ENCODE measurements around the gene MAPK4.

Gene MAPK4

DNA sequence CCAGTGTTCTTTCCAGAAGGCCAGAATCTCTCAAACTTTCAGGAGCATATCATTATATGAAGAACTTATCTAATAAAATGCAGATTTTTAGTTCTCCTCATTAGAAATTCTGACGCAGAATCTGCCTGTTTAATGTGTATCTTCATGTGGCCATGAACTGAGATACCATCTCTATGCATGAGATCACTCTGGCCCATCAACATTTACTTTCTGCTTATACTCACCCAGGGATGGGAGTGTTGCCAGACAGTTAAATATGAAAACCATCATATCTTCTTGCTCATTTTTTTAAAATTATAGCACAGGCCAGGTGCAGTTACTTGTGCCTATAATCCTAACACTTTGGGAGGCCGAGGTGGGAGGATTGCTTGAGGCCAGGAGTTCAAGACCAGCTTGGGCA lies 60.4 kb downstream of the MAPK4 start:
- H3K4me3 ChIP-seq (ENCODE audit: low read depth, low read length) = no peak overlapping the region
- DNase-seq (ENCODE audit: low read depth) = no peak

DNA sequence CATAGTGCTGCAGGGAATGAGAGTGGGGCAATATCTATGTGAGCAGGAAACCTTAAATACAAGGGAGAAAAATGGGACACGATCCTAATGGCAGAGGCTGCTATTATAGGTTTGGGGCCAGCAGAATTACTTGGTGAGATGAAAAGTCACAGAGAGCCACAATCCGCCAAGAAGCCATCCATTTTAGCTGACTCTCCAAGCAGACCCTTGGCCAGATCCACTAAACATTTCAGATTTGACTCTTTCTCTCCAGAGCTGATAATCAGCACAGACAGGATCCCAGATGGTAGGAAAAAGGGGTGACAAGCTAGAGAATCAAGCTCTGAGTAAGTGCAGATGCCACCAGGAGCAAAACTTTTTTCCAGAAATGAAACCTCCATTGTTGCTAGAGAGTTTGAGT lies 61.5 kb downstream of the MAPK4 start:
- no peak for DNase-seq (ENCODE audit: low read depth)

DNA sequence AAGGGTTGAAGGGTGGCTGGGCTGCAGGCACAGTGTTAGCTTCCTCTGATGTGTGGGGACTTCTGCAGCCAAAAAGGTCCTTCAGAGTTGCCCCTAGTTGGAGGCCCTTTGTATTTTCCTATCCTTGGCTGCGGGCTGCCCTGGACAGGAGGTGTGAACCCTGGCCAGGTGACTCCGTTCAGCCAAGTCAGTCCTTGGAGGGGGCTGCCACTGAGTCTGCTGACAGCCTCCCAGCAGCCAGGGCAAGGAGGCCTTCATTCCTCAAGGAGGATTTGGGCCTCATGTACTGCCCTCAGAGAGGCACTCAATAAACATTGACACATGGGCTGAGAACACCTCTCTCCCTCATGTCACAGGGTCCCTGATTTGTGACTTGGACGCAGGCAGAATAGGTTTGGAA lies 62.4 kb downstream of the MAPK4 start:
- DNase-seq (ENCODE audit: low read depth) = no peak
- H3K4me3 ChIP-seq (ENCODE audit: low read depth, low read length) = no peak overlapping the region

More for the DNA sequence above, 61.5 kb downstream of the MAPK4 start:
- no peak overlapping the region for H3K4me3 ChIP-seq (ENCODE audit: low read depth, low read length)

DNA sequence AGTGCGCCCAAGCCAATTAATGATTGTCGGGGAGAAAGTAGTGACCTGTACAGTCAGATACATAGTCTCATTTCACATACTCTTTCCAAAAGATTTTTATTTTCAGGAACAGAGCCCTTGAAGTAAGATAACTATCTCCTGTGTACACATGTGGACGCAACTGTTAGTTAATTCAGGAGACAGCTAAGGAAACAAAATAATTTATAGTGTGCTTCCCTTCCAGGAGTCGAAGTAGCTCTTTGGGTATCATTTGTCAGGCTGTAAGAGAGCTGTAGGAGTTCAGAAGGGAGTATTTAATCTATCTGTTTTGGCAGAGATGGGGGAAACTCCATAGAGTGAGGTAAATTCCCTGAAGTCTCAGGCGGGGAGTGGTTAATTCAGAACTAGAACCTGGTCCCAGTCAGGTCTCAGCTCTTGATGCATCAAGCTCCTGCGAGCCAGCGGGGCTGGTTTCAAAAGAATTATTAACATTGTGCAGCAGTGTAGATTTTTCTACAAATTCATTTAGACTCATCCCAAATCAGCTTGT lies 63.0 kb downstream of the MAPK4 start:
- no peak for DNase-seq (ENCODE audit: low read depth)
- H3K4me3 ChIP-seq (ENCODE audit: low read depth, low read length) = no peak overlapping the region

DNA sequence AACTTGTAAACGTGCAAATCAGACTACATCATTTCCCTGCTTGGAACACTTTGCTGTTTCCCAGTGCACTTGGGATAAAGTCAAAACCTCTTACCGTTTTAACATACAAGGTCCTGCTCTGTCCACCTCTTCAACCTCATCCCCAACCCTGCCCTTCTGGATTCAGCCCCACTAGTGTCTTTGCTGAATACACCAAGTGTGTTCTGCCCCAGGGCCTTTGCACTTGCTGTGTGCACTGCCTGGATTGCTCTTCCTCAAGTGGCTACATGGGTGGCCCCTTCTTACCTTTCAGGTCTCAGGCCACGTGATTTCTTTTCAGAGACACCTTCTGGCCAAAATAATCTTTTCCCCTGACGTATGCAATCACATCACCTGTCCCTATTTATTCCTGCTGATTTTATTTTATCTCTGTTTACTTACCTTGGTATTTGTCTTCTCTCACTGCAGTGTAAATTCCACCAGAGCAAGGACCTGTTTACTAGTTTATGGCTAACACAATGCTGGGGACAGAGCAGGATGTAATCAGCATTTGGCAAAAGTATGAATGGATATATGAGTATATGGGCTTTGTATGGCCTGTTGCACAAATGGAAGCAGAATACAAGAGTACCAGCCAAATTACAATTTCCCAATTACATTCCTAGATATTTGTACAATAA lies 63.9 kb downstream of the MAPK4 start:
- no peak for DNase-seq (ENCODE audit: low read depth)

DNA sequence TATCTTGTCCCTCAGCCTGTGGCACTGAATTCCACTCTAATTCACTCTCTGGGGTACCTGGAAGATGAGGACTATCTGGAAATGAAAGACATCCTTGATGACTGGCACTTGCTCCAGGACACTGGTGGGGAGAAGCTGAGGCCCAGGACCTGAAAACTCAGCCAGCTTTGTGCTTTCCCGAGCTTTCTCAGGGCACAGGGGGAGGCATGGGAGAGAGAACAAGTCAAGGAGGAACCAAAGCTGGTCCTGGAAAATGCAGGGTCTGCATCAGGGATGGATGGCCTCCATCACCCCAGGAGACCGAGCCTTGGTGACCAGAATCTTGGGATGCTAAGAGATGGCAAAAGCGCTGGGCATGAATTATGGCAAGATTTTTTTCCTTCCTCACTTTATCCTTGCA lies 65.1 kb downstream of the MAPK4 start:
- H3K4me3 ChIP-seq (ENCODE audit: low read depth, low read length) = no peak overlapping the region
- no peak for DNase-seq (ENCODE audit: low read depth)

More for the DNA sequence above, 63.9 kb downstream of the MAPK4 start:
- H3K4me3 ChIP-seq (ENCODE audit: low read depth, low read length) = no peak overlapping the region

DNA sequence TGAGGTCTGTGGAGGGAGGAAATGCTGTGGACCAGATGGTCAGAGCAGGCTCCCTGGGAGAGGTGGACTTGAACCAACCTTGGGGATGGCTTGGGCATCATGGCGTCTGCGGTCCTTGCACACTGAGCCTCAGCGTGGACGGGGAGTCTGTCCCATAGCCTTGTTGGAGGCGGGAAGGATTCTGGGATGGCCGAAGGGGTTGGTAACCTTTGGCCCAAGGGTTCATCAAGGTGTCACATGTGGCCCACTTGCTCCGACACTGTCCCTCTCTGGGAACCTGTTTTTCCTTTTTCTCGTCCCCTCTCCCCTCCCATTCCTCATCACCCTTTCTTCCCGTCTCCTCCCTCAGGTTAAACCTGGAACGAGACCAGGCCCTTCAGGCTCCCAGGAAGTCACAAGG lies 66.4 kb downstream of the MAPK4 start:
- no peak overlapping the region for H3K4me3 ChIP-seq (ENCODE audit: low read depth, low read length)
- DNase-seq (ENCODE audit: low read depth) = no peak

DNA sequence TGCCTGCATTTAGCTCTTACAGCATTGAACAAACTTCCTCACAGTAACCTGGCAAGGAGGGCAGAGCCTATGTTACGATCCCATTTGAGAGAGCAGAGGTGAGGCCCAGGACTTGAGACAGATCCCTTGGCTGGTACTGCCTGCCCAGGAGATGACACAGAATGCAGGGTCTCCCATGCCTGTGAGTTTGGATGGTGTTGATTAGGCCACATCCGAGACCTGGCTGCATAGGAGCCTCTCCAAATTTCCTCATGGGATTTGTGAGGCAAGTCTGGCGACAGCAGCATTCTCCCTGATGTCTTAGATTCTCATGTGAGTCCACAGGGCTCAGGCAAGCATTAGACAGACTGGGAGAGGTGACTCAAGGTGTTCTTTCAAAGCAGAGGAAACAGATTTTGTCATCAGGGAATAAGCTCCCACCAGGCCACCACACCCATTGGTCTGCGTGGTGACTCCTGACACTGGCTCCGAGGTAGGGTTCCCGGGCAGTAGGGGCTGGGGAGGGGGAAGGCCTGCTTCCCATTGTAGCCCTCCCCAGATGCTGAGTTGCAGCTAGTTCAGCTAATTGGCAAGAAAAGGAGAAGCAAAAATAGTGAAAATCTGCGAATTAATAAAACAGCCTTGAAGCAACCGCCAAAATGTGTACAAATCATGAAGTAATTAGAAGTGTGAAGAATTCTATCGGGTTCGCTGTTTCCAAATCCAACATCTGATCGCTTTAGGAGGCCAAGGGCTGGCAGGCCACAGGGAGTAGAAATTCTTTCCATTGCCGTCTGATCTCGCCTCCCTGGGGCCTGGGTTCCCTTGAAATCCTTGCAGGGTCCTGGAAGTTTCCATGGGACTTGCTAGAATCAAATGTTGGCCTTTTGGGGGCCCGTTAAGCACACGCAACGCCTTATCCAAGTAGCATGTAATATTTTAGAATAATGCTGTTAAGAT lies 68.0 kb downstream of the MAPK4 start:
- H3K4me3 ChIP-seq (ENCODE audit: low read depth, low read length) = no peak overlapping the region
- no peak for DNase-seq (ENCODE audit: low read depth)

DNA sequence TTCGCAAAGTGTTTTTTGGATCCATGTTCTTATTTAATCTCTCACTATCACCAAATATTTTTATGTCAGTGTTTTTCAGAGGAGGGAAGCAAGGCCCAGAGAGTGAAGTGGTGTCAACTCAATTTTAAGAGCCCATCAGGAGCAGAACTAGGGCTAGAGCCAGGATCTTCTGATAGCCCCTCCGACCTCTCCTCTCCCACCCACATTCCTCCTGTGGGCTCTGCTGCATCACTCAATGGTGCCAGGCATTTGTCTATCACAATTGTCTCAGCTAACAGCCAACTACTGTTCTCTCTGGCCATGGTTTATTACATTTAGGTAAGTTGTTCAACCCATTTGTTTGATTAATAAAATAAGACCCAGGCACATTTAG lies 68.6 kb downstream of the MAPK4 start:
- DNase-seq (ENCODE audit: low read depth) = no peak
- no peak overlapping the region for H3K4me3 ChIP-seq (ENCODE audit: low read depth, low read length)

DNA sequence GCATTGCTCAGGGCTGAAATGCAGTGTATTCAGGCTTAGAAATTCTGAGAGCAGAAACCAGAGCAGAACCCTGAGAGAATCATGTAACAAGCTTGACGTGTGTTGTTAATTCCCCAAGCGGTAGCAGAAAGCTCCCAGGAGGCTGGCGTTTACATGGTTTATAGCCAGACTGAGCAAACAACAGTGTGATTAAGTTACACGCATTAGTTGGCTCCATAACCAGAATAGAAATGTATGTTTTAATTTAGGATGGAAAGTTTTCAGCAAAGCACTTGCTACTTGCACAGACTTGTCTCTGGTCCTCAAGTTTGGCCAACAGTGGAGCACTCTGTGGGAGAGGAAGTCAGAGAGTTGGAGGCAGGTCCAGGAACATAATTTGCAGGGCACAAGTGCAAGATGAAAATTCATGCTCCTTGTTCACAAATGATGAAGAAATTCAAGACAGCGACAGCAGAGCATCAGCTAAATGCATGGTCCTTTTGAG lies 69.3 kb downstream of the MAPK4 start:
- H3K4me3 ChIP-seq (ENCODE audit: low read depth, low read length) = no peak overlapping the region
- DNase-seq (ENCODE audit: low read depth) = no peak

DNA sequence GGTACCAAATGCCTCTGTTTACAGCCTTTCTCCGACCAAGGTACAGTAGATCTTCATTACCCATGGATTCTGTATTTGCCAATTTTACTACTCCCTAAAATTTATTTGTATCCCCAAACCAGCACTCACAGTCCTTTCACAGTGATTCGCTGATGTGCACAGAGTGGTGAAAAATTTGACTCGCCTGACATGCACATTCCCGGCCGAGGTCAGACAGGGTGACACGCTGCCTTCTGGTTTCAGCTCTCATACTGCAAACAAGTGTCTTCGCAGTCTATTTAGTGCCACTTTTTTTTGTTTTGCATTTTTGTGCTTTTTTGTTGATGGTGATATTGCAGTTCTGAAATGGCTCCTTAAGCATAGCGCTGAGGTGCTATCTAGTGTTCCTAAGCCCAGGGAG lies 71.0 kb downstream of the MAPK4 start:
- no peak overlapping the region for H3K4me3 ChIP-seq (ENCODE audit: low read depth, low read length)
- DNase-seq (ENCODE audit: low read depth) = no peak

DNA sequence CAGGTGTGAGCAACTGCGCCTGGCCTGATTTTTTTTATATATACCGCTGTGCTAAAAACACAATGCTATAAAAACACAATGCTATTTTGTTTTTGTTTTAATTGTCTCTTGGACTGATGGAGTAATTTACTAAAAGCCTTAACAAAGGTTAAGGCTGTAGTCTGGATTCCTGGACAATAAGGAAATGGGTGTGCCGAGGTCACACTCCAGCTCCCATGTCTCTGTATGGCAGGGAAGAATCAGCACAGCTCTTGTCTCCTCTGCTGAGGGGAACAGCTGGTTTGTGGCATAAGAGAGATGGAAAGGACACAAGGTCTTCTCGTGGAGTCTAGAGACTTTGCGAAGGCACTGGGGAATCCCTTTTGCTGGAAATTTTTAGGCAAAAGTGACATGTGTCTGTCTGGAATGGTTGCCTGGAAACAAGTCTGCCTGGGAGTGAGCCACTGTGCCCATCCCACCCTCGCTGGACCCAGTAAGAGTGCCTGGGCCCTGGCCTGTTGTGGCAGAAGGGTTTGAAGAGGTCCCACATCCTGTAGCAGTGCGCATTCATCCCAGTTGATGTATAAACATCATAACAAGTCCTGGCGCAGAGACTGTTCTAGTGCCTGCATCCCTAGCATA lies 73.1 kb downstream of the MAPK4 start:
- no peak overlapping the region for H3K4me3 ChIP-seq (ENCODE audit: low read depth, low read length)
- no peak for DNase-seq (ENCODE audit: low read depth)

DNA sequence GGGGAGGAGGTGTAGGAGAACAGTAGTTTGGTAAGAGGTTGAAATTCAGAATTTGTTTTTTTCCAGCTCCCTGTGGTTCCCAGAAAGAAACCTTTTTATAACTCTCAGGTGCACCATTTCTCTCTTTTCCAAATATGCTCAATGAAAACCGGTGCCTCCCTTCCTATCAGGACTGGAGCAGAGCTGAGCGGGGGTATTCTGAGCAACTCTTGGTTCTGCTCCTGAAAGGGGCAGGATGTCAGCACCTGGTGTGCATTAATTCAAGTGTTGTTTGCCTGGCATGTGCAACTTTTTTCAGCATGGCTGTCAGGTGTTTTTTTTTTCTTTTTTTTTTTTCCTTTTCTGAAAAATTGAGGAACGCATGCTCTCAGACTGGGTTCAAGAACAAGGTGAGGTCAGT lies 74.1 kb downstream of the MAPK4 start:
- no peak for DNase-seq (ENCODE audit: low read depth)
- H3K4me3 ChIP-seq (ENCODE audit: low read depth, low read length) = no peak overlapping the region

DNA sequence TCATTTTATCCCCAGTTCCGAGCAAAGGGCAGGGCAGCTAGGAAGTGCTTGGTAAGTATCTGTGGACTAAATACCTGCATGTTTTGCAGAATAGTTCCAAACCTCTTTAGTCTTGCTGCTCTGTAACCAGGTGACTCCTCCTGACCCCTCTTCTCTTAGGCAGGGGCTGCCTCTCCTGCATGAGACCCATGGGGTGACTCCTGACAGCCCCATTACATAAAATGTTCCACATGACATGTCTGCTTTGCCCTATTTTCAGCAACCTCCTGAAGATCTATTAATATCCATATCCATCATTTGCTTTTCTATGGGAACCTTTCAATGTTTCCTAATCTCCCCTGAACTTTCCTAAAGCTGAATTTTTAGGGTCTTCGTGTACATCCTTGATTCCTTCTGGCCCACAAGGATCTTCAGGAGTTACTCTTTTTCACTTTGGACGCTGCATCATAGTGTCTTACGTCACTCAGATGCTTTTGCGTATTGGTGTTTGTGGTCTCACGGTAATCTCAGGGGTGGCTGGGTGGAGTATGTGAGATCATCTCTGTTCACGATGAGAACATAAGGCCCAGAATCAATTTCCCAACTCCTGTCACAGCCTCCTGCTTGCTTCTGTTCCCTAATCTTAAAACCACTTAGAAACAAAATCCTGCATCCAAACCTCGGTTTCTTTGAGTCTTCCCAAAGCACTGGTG lies 76.6 kb downstream of the MAPK4 start:
- no peak overlapping the region for H3K4me3 ChIP-seq (ENCODE audit: low read depth, low read length)
- no peak for DNase-seq (ENCODE audit: low read depth)

DNA sequence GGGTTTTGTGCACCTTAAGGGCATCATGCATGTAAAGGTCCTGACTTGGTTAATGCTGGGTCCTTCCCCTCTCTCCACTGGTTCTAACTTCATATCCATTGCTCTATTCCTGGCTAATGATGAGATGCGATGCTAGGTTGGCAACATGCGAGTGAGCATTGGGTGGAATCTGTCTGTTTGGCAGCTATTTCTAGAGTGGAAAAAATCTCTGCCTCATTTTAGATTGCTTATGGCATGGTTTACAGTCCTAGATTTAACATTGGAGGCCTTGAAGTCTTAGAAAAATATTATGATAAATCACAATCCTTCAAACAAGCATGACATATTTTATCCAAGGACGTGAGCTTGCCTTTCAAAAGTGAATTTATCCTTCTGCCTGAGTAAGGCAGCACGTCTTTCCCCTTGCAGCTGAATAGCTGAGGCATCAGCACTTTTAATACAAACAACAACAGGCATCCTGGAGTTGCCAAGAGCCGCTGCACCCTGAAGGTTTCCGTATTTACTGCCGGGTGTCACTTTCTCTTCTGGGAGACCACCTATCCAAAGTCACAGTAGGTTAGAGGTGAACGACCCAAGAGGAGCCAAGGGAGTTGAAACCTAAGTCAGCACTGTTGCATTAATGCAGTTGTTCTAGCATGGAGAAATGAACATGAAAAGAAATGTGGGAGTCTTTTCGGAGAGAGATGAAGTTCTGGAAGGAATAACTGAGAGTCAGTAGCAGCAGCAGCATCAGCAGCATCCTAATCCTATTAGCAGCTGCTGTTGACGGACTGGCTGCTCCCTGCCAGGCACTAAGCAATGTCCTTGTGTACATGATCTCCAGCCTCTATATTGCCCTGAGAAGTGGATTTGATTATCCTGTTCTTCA lies 78.4 kb downstream of the MAPK4 start:
- DNase-seq (ENCODE audit: low read depth) = no peak
- no peak overlapping the region for H3K4me3 ChIP-seq (ENCODE audit: low read depth, low read length)

DNA sequence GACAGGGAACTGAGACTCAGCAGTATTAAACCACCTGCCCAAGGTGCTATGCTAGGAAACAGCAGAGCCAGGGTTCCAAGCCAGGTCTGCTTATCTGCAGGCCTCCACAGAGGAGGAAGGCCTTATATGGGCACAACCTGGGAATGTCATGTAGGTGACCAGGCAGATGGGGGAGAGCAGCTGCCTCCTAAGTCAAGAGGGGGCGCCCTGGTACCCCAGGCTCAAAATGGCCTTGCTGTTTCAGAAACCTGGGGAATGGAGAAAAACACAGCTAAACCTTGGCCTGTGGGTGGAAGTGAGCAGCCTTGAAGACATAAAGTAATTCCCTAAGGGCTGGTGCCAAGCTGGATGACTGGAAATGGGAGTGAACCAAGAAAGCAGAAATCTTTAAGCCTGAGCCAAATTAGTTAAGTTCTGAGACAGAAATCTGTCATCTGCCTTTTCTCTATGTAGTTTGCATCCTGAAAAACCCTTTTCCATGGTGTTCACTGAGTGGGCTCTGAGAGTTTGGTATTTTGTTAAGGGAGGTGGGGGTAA lies 79.1 kb downstream of the MAPK4 start:
- no peak for DNase-seq (ENCODE audit: low read depth)
- H3K4me3 ChIP-seq (ENCODE audit: low read depth, low read length) = no peak overlapping the region

DNA sequence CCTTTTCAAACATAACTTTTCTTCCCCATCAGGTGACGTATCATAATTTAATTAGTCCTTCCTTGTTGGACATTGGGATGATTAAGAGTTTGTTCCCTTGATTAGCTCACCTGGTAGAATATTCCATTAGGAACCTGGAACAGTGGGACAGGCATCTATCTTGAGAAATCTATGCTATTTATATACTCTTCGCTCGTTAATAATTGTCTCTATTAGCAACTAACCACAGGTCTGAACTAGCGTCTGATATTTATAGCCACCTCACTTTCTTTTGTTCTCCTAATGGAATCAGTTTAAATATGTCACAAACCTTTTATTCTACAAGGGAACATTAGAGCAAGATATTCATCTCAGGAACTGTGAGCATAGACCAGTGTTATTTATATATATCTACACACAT lies 79.8 kb downstream of the MAPK4 start:
- DNase-seq (ENCODE audit: low read depth) = no peak
- no peak overlapping the region for H3K4me3 ChIP-seq (ENCODE audit: low read depth, low read length)

DNA sequence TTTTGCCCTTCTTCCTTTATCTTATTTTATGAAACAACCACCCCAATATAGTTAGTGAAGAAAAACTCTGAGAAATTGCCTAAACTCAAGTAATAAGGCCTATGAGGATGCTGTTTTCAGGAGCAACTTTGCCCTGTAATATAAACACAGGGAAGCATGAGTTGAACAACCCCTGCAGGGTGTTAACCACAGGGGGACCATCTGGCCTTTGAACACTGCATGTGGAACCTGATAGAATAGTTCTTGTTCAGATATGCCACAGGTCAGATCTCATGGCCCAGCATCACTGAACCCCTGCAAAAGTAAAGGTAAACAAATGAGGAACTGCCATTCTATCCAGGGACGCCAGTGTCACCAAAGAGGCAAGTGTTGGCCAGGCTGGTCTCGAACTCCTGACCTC lies 82.6 kb downstream of the MAPK4 start:
- H3K4me3 ChIP-seq (ENCODE audit: low read depth, low read length) = no peak overlapping the region
- no peak for DNase-seq (ENCODE audit: low read depth)
